ENCODE measurements around the gene ATP8A2.

The ATP8A2 gene

GRCh38 chr13:25867038-25867437 lies 495.3 kb downstream of the ATP8A2 start:
- DNase-seq: no peak

GRCh38 chr13:25868490-25868889 lies 496.7 kb downstream of the ATP8A2 start:
- DNase-seq: no peak

DNA sequence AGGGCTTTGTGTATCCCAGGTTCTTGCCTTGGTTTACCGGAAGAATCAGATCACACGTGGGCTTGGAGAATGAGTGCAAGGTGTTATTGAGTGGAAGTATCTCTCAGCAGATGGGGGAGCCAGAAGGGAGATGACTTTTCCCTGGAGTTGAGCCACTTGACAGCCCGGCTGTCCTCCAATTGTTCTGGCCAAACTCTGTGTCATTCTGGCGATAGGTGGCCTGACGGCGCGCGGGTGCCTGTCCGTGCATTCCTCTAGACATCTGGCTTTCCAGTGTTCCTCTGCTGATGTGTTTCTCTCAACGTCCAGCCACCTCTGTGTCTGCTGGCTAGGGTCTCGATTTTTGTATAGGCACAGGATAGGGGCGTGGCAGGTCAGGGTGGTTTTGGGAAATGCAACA lies 498.2 kb downstream of the ATP8A2 start:
- no peak for DNase-seq

GRCh38 chr13:25871389-25872125 lies 499.8 kb downstream of the ATP8A2 start:
- DNase-seq: no peak

DNA sequence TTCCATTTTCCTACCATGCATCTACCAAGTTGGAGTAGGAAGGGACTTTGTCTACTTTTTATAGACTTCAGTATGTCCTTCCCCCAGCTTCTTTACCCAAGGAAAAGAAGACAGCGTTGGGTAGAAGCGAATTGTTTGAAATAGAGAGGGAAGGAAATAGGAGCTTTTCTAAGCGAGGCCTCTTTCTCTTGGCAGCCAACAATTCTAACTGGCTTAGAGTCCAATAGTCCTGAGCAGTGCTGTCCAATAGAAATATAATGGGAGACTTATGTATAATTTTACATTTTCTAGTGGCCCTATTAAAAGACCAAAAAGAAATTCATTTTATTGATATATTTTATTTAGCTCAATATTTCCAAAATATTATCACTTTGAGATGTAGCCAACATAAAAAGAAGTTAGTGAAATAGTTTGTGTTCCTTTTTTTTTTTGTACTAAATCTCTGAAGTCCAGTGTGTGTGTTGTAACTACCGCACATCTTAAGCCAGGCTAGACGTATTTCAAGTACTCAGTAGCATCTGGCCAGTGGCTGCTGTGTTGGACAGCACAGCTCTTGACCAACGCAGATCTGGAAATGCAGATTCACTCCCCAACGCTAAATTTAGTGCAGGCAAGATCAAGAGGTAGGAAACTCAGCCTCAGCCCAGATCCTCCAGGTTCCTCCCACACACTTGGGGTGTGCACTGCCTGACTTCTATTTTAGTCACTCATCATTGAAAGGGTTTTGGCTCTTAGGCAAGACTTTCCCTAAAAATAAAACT lies 500.9 kb downstream of the ATP8A2 start:
- no peak for DNase-seq

DNA sequence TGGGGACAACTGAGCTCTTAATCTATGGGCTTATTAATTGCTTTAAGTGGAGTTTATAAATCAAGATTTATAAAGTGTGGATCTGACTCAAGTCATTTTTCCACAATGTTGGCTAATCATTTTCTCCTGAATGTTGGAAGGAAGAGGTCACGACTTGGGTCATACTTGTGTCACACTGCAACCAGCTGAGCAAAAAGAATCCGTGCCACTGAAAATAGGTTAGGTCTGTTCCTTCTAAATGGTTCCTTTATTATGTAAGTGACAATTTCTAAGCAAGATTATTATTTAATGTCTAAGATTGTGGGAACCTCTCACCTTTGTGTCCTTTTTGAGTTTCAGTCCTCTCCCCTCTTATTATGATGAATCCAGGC lies 501.5 kb downstream of the ATP8A2 start:
- DNase-seq: no peak

DNA sequence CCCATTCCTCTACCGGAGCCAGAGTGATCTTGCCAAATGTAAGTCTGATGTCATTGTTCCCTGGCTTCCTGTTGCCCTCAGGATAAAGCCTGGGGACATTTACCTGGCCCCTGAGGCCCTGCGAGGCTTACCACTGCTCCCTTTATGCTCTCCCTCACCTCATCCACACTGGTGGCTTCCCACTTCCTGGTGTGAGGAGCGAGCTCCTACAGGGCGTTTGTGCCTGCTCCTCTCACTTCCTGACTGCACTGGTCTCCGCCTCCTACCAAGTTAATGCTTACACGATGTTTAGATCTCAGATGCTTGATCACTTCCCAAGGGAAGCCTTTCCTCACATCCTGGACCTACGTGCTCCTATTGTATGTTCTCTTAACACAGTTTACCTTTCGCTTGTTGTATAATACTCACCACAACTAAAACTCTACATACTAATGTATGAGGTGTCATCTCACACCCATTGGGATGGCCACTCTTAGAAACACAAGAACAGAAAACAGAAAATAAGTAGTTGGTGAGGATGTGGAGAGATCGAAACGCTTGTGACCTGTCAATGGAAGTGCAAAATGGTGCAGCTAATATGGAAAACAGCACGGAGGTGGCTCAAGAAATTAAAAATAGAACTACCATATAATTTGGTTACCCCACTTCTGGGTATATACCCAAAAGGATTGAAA lies 502.4 kb downstream of the ATP8A2 start:
- no peak for DNase-seq

- no peak for DNase-seq
Measured at GRCh38 chr13:25874907-25875306, 503.1 kb downstream of the ATP8A2 start.

- no peak for DNase-seq
Measured at GRCh38 chr13:25876247-25876646, 504.5 kb downstream of the ATP8A2 start.

- DNase-seq: no peak
Measured at GRCh38 chr13:25879466-25879865, 507.7 kb downstream of the ATP8A2 start.

DNA sequence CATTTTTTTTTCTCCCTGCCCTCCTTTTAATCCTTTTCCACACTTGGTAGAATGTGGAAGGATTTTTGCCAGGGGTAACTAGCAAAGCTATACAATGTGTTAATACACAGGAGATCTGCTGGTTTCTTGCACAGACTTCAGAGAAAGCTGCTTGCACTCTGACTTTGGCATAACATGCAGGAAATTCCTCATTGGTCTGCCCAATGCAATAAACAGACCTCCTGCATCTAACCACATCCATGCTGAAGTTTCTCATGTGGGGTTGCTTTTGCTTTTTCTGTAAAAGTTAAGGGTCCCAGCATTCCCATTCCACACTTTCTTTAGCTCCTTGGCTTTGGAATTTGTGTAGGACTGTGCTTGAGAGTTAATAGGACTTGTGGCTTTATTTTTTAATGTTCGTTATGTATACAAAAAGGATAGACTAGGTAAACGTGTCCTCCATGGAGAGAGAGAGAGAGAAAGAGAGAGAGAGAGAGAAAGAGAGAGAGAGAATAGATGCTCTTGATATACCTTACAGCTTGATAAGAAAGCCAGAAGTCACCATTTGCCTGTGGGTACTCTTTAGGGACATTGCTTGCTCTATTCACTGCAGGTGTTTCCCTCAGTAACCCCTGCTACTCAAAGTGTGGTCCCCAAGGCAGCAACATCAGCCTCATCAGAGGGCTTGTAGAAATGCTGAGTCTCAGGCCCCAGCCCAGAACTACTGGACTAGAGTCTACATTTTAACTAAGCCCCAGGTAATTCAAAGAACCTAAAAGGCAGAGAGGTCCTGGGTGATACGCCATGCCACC lies 509.6 kb downstream of the ATP8A2 start:
- DNase-seq: peak; percentile 30

DNA sequence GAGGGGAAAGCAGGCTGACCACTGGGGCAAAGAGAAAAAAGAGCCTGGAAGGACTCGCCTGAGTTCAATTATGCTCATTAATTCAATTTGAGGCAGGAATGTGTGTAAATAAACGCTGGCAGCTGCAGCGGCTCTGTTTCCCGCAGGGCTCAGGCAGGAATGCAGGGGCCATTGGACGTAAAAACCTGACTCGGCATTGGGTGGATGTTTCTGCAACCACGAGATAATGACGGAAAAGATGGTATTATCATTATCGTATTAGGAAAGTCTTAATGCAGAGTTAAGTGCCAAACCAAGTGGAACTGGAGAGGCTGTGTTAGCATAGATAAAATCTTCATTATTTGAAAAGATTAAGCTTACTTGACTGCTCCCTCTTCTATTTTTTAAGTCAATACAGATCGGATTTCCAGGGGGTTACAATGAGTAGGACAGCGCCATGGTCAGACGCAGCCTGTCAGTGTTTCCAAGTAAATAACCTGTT lies 510.2 kb downstream of the ATP8A2 start:
- DNase-seq: peak; percentile 40

DNA sequence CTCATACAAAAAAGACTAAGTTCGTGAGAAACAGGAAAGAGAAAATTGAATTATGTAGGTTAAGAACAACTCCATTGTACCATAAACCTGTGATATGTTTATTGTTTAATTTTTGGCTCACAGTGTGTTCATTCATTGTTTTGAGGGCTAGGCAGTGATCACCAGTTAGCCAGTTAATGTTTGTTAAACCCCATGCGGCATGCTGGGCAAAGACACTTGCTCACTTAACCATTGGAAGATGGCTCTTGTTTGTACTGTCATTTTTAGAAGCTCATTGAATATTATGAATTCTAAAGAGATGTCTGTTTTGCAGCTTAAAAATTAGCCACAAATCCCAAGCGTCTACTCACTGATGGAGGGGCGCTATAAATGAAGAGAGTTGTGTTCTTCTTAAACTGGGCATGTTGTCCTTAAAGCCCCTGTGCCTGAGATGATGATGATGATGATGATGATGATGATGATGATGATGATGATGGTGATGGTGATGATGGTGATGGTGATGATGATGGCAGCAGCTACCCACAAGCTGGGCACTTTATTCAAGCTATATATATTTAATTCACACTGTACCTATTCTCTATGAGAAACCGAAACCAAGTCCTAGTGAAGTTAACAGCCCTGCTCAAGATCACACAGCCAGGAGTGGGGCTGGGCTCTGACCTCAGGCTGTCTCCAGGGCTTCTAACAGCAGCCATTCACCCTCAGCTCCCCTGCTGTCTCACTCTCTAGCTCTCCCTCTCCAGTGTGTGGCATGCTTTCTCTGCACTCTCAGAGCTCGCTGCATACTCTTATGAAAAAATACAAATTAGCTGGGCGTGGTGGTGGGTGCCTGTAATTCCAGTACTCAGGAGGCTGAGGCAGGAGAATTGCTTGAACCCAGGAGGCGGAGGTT lies 510.9 kb downstream of the ATP8A2 start:
- DNase-seq: no peak

- no peak for DNase-seq
Measured at GRCh38 chr13:25885418-25885817, 513.6 kb downstream of the ATP8A2 start.

DNA sequence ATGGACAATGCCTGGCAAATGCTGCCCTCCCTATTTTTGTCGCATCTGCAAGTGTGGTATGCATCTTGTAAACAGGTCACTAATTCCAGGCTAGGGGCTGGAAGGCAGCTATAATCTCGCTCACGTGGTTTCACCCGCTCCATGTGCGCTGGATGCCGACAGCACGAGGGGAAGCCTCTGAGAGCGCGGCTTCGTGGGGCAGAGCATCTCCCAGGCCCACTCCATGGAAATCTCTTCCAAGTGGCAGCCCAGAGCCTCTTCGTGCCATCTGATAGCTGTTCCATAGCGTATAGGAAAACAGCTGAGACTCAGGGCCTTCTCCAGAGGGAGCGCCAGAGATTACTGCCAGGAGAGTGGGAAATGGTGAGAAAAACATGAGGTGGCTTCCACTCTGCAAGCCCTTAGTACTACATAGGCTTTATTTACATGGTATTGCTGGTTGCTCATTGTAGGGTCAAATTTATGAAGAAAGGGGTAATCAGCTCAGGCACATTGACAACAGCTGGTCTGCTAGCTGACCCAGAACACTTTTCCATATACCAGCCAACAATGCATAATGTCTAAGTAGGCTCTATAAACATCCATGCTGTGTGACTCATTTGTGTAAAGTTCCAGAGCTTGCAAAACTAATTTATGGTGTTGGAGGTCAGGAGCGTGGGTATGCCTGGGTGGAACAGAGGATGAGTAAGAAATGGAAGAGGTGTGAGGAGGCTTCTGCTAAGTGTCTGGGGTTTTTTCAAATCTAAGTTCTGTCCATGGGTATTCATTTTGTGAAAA lies 514.9 kb downstream of the ATP8A2 start:
- DNase-seq: peak; percentile 71

DNA sequence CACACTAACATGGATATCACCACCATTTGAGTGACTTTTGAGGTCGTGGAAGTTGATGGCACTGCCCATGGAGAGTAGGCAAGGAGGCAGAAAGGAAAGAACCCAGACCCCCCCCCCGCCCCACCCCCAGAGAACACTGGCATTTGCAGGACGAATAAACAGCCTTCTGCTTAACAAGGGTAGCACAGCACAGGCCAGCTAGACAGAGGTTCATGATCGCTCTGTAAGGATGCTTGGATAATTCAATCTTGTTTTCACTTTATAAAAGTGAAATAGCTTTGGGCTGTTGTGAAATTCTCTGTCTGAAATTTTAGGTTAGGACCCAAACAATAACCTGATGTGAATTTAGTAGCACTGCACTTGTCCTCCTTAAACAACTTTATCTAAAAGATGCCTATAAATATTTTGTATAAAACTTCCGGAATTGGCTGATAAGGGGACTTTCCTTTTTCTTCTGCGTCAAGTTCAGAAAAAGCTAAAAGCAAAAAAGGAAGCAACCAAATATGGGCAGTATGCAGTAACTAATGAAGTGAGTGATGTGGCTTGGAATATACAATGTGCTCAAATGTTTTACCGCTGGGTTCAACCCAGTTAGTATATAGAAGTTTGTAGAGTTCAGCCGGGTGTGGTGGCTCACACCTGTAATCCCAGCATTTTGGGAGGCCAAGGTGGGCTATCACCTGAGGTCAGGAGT lies 516.3 kb downstream of the ATP8A2 start:
- no peak for DNase-seq

DNA sequence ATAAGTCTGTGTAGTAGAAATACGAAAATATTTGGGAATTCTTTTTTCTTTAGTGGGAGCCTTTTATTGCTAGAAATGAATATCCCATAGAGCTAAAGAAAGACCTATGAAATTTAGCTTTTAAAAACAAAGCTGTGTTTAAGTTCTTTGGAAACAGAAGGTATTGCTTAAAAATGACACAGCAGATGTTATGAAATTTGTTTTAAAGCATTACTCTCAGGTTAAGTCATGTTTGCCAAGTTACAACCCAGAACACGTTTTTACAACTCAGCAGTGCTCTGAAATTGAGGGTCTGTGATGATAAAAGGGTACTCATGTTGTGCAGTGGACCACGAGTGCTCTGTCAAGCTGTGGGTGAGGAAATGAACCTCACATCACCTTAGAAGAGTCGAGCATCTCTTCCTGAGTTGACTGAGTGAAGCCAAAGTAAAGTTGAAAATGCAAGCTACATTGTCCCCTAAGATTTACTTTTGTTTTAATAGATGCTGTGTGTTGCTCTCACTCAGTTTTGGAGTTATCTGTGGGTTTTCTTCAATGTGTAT lies 519.0 kb downstream of the ATP8A2 start:
- DNase-seq: no peak

GRCh38 chr13:25898991-25899390 lies 527.2 kb downstream of the ATP8A2 start:
- DNase-seq: no peak

DNA sequence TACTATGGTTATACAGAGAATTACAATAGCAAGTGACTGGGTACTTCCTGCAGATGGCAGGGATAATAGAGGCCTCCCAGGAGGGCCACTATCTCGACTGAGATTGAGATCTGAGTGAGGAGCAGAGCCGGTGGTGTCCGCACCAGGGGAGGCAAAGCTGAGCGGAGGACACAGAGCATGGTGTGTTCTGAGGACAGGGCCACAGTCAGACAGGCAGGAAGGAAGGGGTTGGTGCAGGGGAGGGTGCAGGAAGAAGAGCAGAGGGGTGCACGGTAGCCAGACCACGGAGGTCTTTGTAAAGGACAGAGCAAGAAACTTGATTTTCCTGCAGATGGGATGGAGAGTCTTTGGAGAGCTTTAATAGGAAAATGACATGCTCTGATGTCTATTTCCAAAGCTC lies 527.7 kb downstream of the ATP8A2 start:
- no peak for DNase-seq

DNA sequence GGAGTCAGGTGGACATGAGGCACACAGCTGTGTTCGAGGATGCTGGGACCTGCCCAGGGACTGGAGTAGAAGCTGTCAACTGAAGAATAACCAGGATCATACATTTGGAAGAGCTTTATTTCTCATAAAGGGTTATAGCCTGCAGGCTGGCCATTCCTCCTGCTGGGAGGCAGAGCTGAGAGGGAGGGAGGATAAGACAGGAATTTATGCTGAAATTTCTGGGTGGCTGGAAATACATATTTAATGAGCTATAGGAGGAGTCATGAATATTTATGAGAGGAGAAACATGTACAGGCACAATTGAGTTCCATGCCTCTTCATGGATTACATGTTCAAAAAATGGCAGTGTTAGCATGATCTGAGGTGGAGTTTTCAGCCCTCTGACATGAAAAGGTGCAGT lies 528.2 kb downstream of the ATP8A2 start:
- no peak for DNase-seq

All from fibroblast of skin of right quadriceps (primary cell).